Stimulated activated CD4-positive, alpha-beta T cell treated with anti-CD3 and anti-CD28 coated beads, Interleukin-2, amount 100 ng/mL, for 4 hours (primary cell): ENCODE data around the gene SLC1A2.

Experiments used
- DNase-seq: peaks from one replicate; pipeline ENCODE4 v3.0.0-alpha.2; 2020; ENCODE audit warnings: low read depth

Gene SLC1A2

DNA sequence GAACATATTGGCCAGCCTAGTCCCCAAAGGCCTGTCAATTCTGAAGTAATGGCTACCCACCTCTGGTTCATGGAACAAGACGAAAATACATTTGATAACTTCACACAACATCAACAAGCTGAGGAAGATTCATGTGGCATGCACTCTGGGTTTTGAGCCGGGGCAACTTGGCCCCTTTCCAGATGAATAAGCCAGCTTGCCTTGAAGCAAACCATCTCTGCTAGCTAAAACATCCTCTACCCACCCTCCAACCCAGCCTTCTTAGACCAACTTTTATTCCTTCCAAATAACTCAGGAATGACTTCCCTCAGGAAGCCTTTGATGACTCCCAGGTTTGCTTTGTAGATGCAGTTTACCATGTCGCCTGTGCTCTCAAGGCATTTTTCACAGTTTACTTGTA lies 94.4 kb downstream of the SLC1A2 start:
- no peak for DNase-seq

DNA sequence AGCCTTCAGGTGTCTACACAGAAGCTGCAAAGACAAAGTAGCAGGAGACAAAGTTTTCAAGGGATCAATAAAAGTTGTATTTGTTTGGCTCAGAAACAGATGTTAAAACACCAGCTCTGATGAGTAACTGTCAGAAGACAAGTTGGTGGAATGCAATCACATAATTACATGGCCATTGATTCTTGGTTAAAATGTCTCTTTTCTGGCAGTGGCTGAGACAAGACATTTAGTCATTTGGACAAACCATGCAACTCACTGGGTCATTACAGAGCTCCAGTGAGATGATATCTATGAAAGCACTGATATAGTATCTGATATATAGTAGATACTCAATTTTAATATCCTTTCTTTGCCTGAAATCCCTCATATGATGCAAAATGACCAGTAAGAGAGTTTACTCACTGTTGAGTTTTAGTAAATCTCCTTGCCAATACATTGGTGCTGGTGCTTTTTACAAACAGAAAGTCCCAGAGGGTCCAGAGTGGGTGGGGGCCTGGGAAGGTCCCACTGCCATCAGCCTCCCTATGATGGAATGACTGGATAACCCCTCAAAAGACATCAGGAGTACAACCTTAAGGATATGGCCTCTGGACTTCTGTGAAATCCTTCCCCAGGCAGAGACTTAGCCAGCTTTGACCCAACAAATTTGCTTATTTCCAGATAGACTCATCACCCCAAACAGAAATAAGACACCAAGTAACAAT lies 95.0 kb downstream of the SLC1A2 start:
- DNase-seq = no peak

DNA sequence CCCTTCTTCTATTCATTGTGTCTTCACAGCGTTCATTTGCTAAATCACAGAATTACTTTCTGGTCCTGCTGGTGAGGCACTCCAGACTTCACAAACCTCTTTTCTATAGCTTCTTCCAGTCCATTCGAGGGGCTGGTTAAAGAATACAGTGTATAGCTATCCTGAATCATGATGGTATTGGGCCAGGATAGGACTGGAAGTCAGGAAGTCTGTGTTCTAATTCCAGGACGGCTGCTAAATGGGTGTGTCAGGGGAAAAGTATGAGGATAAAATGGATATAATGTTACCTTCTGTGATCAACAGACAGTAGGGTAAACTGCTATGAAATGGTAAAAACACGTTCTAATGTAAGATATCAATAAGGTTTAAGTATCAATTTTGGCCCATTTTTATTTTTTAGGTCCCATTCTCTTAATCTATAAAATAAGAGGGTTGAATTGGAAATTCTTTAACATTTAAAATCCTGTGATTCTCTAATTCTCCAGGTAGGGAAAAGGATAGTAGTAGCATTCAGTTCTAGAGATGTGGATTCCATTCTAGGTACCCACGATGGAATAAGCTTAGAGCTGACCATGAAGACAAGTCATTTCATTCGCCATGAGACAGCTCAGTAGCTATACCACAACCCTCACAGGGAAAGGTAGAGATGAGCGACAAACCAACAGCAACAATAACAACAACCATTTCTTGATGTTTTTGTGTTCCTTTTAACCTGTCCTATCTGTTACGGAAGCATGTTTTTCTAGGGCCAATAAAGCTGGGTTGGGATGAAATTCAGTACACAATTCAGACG lies 96.1 kb downstream of the SLC1A2 start:
- no peak for DNase-seq

DNA sequence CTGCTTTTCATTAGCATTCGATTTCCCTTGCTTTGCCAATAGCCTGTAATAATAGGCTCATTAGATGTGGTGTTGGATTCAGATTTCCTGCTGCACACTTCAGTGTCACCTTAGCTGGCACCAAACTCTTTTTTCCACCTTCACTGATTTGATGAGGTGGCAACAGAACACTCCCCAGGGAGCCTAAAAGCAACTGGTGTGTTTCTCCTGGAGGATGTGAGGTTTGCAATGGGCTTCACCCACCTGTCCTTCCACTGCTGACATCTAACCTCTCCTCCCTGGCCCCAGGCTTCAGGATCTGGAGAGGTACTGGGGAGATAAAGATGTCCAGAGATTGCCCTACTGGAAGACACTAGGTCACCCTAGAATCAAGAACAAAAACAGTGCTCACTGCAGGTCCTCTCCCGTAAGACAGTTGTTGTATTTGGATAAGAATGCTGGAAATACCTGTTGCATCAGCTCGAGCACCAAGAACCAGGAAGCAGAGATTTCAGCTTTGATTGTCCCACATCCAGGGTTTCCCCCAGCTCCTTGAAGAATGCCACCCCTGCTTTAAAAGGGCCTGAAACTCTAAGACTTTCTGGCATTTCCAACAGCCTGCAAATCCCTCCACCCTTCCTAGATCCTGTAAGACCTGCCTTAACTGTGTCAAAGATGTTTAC lies 96.9 kb downstream of the SLC1A2 start:
- no peak for DNase-seq

DNA sequence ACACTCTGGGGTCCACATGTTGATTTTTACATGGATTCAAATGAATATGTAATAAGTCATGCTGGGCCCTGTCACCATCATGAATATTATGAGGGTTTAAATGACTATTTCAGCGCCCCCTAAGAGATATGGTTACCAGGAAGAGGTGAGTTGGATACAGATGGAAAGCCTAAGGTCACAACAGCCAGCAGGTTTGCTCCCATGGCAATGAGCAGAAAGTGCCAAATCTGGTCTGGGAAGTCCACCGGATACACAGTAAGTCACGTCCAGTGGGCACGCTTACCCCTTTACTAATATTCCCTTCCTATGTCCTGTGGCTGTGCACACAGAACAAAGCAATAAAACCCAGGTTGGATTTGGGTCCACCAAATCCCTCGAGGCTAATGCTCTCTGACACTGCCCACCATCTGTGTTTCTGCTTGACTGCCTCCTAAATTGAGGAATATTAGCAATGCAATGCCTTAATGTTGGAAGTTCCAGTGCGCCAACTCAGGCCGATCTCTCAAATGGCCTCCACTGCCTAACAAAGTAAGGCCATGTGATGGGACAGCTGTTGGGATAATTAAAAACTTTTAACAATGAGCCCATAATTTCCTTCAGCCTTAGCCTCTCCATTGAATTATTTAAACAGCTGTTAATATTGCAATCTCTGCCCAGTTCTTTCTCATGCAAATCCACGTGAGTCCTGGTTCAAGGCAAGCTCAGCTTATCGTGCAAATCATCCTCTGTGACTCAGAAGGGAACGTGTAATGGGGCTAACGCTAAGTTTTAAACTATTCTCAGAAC lies 97.6 kb downstream of the SLC1A2 start:
- no peak for DNase-seq

DNA sequence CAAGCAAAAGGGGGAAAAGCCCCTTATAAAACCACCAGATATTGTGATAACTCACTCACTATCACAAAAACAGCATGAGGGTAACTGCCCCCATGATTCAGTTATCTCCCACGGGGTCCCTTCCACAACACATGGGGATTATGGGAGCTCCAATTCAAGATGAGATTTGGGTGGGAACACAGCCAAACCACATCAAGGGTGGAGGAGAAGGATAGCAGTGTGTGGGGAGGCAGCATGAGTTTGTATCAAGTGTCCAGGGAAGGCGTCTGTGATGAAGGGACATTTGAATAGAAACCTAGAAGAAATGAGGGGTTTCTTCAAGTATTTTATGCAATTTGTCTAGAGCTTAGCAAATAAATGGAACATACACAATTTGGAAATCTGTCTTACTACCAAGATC lies 98.2 kb downstream of the SLC1A2 start:
- DNase-seq = no peak

DNA sequence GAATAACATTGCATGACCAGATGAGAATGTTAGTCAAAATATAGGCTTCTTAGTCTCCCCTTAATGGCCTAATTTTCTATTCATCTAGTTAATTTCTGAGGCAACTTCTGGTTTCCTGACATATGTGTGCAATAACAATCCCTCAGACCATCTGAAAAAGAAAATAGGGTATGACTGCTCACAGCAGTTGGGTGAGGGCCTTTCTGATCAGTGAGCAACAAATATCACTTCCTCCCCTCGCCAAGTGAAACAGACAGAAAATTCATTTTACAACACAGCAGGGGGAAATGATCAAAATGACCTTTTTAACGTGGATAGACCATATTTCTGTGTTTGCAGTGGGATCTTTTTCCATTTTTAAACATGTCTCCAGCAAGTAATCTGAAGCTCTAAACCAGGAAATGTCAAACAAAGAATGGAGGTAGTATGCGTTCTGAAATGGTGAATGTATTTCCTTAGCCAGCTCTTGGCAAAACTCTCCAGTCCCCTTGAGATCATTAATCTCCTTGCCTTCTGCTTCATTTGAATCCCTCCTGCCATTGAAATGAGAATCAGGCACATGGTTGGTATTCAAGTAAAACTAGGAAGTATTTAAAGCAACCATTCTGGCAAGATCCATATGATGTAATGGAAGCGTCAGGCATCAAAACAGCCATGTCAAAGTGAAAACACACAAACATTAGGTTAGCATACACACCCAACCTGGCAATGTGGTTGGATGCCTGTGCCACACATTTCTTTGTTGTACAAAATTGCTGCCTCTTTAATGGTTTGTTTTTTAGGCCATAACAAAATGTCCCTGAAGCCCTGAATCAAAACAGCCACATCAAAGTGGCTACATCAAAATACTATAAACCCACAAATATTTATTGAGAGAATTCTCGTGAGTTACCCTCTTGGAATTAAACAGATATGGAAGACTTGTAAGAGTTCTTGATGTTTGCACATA lies 100.1 kb downstream of the SLC1A2 start:
- no peak for DNase-seq

DNA sequence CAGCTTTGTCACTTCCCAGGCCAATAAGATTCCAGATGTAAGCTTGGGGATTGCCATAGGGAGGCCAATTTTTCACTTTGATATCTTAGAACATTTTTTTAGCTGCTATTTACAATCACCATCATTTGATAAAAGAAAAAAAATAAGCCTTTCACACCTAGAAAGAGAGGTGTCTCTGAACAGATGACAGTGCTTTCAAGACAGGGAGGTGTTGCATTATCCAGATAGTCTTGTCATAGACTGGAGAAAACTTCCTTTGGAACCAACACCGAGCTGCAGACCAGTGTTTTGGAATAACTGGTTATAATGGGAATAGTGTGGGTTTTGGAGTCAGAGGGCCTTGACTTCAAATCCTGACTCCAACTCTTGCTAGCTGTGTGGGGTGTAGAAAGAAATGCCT lies 101.0 kb downstream of the SLC1A2 start:
- DNase-seq = no peak

DNA sequence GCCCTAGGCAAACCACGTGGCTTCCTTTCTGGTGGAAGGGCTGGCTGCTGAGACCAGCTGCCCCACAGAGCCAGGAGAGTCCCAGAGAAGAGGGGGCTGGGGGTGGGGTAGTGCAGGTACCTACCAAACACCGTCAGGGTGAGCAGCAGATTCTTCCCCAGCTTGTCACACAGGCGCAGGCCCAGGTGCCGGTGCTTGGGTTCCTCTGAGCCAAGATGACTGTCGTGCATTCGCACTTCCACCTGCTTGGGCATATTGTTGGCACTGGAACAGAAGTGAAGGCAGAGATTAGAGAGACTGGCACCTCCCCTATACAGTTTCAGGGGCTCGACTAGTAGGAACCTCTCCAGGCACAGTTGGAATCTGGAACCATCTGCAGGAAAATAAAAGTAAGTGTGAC lies 102.1 kb downstream of the SLC1A2 start:
- DNase-seq = no peak

DNA sequence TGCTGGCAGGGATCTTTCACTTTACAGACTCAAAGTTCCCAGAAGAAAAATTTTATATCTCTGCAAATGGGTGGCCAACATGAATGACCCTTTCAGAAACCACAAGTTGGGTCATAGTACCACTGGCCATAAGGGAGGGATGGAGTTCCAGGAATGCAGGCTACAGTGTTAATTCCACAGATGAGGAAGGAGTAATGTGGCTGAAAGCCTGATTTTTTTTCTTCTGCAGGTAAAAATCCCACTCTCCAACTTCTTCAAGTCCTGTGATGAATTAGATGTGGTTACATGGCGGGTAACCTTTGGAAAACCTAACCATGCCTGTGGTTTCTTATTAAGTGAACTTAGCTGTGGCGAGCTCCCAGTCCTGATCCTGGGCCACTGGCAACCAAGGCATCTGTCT lies 103.2 kb downstream of the SLC1A2 start:
- DNase-seq = no peak

DNA sequence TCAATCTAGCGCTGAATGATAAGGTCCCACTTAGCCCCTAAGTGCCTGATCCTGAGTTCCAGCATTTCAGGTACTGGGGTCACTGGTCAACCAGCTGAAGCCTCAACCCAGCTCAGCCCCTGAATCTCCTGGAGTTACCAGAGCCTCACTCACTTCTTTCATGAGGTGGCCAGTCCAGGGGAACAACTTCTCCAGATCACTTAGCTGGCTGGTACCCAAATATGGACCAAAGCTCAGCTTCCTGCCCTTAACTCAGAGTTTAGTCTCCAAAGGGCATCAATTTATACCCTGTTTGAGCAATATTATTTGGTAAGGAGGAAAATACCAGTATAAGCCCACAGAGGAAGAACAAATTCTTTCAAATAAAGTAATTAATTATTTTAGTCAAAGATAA lies 105.6 kb downstream of the SLC1A2 start:
- DNase-seq = no peak

DNA sequence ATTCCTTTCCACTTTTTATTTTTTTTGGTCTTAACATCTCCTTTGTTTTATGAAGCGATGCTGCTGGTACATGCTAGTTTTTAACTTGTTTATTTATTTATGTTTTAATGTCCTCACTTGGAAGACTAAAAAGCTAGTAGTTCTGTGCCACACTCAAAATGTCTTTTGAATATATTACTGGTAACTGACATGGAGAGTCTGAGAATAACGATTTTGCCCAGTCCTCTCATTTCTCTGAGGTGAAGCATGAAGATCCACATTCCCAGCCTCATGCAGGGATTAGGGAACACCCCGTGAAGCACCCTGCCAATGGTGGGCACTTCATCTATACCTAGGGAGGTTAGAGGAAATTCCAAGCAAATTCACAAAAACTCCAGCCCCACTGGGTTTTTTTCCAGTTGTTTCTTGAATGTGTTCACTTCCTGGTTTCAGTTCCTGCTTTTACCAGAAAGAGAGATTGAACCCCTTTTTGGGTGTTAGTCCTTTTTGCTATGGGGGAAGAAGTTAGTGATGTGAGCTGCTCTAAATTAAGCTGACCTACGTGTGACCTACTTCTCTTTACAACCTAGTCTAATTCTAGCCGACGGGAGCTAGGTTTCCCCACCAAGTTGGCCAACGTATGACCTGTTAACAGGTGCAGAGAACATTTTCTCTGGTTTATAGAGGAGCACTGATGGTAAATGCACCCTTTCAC lies 106.1 kb downstream of the SLC1A2 start:
- DNase-seq = no peak

DNA sequence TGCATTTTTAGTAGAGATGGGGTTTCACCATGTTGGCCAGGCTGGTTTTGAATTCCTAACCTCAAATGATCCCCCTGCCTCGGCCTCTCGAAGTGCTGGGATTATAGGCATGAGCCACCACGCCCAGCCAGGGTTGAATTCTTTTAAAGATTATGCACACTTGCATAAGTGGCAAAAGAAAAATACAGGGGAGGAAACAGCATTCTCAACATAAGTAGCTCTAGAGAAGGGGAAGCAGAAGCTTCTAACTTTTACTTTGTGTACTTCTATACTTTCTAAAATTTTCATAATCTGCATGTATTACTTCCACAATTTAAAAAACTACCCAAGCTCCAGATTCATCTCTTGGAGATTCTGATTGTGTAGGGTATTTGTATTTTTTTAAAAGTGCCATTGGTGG lies 108.0 kb downstream of the SLC1A2 start:
- no peak for DNase-seq

DNA sequence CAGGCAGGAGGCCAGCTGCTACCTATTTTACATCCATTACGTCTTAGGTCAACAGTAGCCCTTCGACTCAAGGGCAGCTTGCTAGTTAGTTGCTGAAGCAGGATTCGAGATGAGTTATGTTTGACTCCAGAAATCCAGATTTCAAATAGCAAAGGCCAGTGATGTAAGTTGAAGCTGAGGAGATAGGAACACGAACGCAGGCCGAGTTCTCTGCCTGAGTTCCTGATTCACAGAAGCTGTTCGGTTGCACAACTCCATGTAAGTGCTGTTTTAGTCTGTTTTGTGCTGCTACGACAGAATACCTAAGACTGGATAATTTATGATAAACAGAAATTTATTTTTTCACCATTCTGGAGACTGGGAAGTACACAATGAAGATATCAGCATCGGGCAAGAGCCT lies 111.2 kb downstream of the SLC1A2 start:
- DNase-seq = no peak

DNA sequence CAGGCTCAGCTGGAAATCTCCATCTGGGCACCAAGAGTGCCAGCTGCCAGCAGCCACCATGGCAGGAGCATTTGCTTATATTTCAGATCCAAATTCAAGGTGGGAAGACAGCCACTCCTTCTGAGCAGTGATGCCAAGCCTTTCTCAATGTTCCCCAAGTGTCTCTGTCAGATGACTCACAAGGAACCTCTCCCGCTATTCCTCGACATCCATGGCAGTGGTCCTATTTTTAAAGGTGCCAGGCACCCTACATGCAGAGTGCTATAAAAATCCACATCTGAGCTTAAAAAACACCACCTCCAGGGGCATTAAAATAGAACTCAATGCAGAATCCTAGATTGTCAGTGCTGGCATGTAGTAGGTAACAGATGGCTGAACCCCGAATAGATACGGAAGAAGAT lies 112.1 kb downstream of the SLC1A2 start:
- DNase-seq = no peak

DNA sequence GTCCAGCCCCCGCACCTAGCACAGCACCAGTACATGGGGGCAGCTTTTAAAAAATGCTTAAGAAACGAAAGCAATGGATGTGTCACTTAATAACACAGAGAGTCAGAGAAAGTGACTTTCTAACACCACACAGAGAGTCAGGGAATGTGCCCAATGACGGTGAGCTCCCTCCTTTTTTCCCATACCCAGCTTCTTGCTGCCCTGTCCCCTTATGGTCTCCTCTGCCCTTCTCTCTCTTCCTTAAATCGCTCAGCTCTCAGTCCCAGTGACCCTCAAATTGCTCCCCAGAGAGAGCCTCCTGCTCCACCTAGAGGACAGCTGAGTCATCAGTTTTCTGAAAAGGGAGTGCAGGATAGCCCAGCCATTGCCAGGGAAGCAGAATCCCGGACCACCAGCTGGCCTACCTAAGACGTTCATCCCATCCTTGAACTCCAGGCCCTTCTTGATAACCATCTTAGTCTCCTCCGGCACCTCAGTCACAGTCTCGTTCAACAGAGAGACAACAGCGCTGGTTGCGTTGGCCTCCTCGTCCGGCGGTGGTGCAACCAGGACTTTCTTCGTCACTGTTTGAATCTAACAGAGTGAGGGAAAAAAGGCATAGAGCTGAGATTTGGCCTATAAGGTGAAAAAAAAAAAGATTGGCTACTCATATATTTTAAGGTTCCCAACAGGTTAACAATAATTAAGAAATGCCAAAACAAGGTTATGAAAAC lies 113.5 kb downstream of the SLC1A2 start:
- peak; percentile 36 for DNase-seq

DNA sequence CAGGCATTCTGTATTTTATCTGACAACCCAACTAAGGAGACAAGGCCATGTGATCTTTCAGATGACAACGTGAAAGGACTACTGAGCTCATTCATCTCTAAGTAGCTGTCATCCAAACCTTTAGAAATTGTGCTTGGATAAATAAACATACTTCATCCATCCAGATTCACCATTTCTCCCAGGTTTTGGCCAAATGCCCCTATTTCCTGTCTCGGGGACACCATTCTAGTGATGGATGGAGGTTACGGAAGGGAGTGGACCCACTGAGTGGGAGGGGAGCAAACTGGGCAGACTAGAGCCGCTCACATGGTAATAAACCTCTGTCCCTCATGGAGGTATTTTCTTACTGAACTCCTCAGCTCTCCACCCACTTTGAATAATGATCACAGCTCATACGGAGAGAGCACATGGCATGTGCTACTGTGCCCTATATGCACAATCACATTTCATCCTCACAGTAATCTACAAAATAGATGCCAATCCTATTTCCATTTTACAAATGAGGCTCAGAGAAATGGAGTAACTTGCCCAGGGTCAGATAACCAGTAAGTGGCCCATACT lies 114.4 kb downstream of the SLC1A2 start:
- DNase-seq = no peak

DNA sequence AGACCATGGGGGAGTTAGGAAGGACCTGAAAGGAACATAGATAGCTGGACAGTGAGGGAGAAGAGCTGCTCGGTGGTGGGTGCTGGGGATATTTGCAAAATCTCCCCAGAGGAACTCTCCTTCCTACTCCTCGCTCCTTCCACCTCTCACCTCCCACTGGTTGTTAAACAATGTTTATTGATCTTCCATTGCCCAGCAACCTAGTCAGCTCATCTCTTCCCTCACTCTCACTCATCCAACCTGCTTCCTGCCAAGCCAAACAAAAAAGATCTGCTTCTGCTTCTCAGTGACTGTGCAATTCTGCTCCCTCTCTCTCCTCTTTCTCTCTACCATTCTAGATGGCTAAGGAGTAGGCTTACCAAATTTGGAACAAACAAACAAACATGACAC lies 115.0 kb downstream of the SLC1A2 start:
- DNase-seq = no peak

DNA sequence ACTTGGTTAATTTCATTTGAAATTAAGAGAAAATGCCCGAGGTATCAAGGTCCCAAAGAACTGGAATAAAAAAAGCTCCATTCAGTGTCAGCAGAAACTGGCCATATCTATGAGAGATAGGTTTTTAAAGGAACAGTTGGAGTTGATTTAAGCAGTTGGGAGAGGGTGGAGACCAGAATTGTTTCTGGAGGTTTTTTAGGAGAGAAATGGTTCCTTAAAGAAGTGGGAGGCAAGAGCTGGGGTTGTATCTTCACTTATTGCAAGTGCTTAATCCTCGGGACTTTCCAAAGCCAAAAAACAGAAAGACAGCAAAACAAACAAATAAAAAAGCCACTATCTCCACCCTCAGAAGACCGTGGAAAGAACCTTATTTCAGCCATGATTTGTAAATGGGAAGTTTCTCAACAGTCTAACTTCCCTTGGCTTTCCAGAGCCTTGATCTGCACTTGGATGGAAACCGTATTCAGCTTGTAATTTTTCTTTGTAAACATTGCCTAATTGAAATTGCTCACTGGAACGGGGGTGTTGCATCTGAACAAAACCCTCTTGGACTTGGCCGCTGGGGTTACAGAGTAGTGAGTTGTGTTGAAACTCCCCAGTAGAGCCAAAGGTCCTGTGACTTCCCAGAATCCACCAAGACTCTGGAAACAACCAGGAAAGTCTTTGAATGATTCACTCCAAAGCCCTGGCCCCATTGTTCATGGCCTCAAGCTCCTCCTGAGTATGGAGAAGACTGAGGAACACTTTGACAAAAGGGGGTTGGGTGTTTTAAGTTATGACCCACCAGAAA lies 115.6 kb downstream of the SLC1A2 start:
- no peak for DNase-seq
